Left lung (tissue), 10 donors: Measurements from ENCODE around the gene MAK. TPM values are rescaled to one million over a fixed set of nuclear protein-coding genes. Genes with fewer than 3 reads are reported as not detected.

ENCODE experiments used
- ATAC-seq: fragments of 200-7000 bp; cut with Tn5 transposase; one replicate; pipeline ENCODE4 v1.9.1; 2020; ENCODE audit warnings: moderate library complexity
- DNase-seq, 4 donors: peaks; one replicate each; pipeline ENCODE4 v3.0.0-alpha.2; 2013 to 2020
- H3K27ac ChIP-seq, 2 donors: fragments of 200-600 bp; sonication (generic) in 1 of 2; one replicate each; pipeline versions ENCODE4 v1.5.0 to v1.8.0; 2020 to 2021
- H3K27me3 ChIP-seq, 2 donors: fragments of 200-600 bp; sonication (generic) in 1 of 2; one replicate each; pipeline versions ENCODE4 v1.5.0 to v1.8.0; 2020 to 2021
- H3K36me3 ChIP-seq, 2 donors: fragments of 200-600 bp; sonication (generic) in 1 of 2; one replicate each; pipeline versions ENCODE4 v1.5.0 to v1.8.0; 2020 to 2021
- H3K4me1 ChIP-seq, 2 donors: fragments of 200-600 bp; one replicate each; pipeline ENCODE4 v1.8.0; 2021
- H3K4me3 ChIP-seq, 2 donors: fragments of 200-600 bp; sonication (generic) in 1 of 2; one replicate each; pipeline versions ENCODE4 v1.5.0 to v1.8.0; 2020 to 2021; ENCODE audit warnings: mild to moderate bottlenecking in 1 of 2
- H3K9me3 ChIP-seq, 2 donors: fragments of 200-600 bp; sonication (generic) in 1 of 2; one replicate each; pipeline versions ENCODE4 v1.5.0 to v1.8.0; 2020 to 2021
- CTCF ChIP-seq, 2 donors: fragments of 200-600 bp; sonication (generic) in 1 of 2; IDR thresholded peaks; one replicate each; pipeline versions ENCODE4 v1.5.0 to v1.8.0; 2021; ENCODE audit warnings: antibody characterized with exemption in 2 of 2
- intact Hi-C, 2 donors: fragments of 100-400 bp; cut with DNase I; formaldehyde crosslinking; loops; one replicate each; pipeline versions ENCODE4 v1.11.2 to v1.14.2; 2022
- polyA plus RNA-seq, 6 donors: library from polyadenylated mRNA; unstranded; fragments of 120-200 nt; gene quantifications; one replicate each; pipeline ENCODE4 v1.2.1, GENCODE V29; 2013; ENCODE audit not compliant: insufficient read length in 6 of 6
- total RNA-seq, 2 donors: library from RNA; stranded (reverse); fragmentation: NEBNext Ultra II Directional; extraction: Animal tissue kit (Norgen Biotek cat#: 25700); gene quantifications; one replicate each; pipeline ENCODE4 v1.2.1, GENCODE V29; 2021
- donor health status: DM: no; HTN: yes; CAD: no.
- donor health status: DM: no; HTN: no; CAD: no.

The MAK gene
- total and polyA plus RNA-seq, 8 donors, result 0.26 to 3.8 (median 2.7) TPM

GRCh38 chr6:10730254-10730653, 108.1 kb downstream of the MAK start:
- TF ChIP-seq CTCF (IDR thresholded peaks at IDR 0.05), result no peak
- no peak for ATAC-seq
- DNase-seq, result no peak
- H3K36me3 ChIP-seq, result peaks cover 0 to 56% of the 10 kb centered on the region in 2 donors
- H3K9me3 ChIP-seq, result no peaks in the 10 kb centered on the region
- H3K4me3 ChIP-seq, result no peak overlapping the region
- H3K27ac ChIP-seq, result no peak overlapping the region
- H3K27me3 ChIP-seq, result no peaks in the 10 kb centered on the region
- peaks cover 0 to 3% of the 10 kb centered on the region in 2 donors for H3K4me1 ChIP-seq
- intact Hi-C loops, result no loop called here

GRCh38 chr6:10725716-10726115, 112.6 kb downstream of the MAK start:
- intact Hi-C loops, result no loop called here
- Histone ChIP-seq H3K4me3 (no peak overlapping the region), H3K4me1 (peaks cover 10 to 36% of the 10 kb centered on the region in 2 donors), H3K27me3 (no peaks in the 10 kb centered on the region), H3K27ac (no peak overlapping the region), H3K9me3 (no peaks in the 10 kb centered on the region), H3K36me3 (peaks cover 0 to 35% of the 10 kb centered on the region in 2 donors)
- no peak for ATAC-seq
- no peak for DNase-seq
- TF ChIP-seq CTCF (IDR thresholded peaks at IDR 0.05), result no peak

- peaks cover 10 to 38% of the 10 kb centered on the region in 2 donors for H3K4me1 ChIP-seq
- ATAC-seq (no peak), DNase-seq (no peak)
- TF ChIP-seq CTCF (IDR thresholded peaks at IDR 0.05), result no peak
- peak overlapping the region in 1 of 2 donors; percentile 0 for H3K27ac ChIP-seq
- H3K27me3 ChIP-seq, result no peaks in the 10 kb centered on the region
- intact Hi-C loops, result no loop called here
- H3K36me3 ChIP-seq, result peaks cover 0 to 28% of the 10 kb centered on the region in 2 donors
- no peak overlapping the region for H3K4me3 ChIP-seq
- no peaks in the 10 kb centered on the region for H3K9me3 ChIP-seq
Observed at GRCh38 chr6:10725044-10725443, 113.3 kb downstream of the MAK start.

GRCh38 chr6:10723567-10723881, 114.8 kb downstream of the MAK start:
- peaks cover 10 to 42% of the 10 kb centered on the region in 2 donors for H3K4me1 ChIP-seq

More at GRCh38 chr6:10723567-10723881, 114.8 kb downstream of the MAK start:
- TF ChIP-seq CTCF (IDR thresholded peaks at IDR 0.05), result no peak
- H3K4me3 ChIP-seq, result peak overlapping the region; percentile 57 to 65
- no peaks in the 10 kb centered on the region for H3K27me3 ChIP-seq
- ATAC-seq, result peak; percentile 4
- H3K36me3 ChIP-seq, result peaks cover 0 to 14% of the 10 kb centered on the region in 2 donors
- DNase-seq, result no peak
- H3K27ac ChIP-seq, result peak overlapping the region; percentile 86 to 87
- H3K9me3 ChIP-seq, result peaks cover 0 to 5% of the 10 kb centered on the region in 2 donors
- intact Hi-C loops, result no loop called here
